NCI-H446 treated with DMSO at 0.1 percent for 48 hours (cell line): Measurements from ENCODE around the gene VOPP1.
"Not testable (repeated sequence)": the region's sequence is repeated elsewhere in the genome, so short reads cannot be mapped to it uniquely, and the experiment has no call there.

Experiments
- DNase-seq: peaks from one replicate; lab custom pipeline; 2025; lab: John Stamatoyannopoulos, UW

Gene VOPP1

GRCh38 chr7:55488216-55488615 lies 84.1 kb downstream of the VOPP1 start:
- no peak for DNase-seq

GRCh38 chr7:55486991-55487390 lies 85.3 kb downstream of the VOPP1 start:
- DNase-seq, result no peak

- no peak for DNase-seq
These were observed 86.1 kb downstream of the VOPP1 start for GRCh38 chr7:55486192-55486590.

- no peak for DNase-seq
These were observed 86.7 kb downstream of the VOPP1 start for GRCh38 chr7:55485501-55486191.

GRCh38 chr7:55484834-55485233 lies 87.5 kb downstream of the VOPP1 start:
- DNase-seq, result no peak

- DNase-seq, result no peak
These were observed 88.1 kb downstream of the VOPP1 start for GRCh38 chr7:55484241-55484640.

- DNase-seq, result no peak
These were observed 89.3 kb downstream of the VOPP1 start for GRCh38 chr7:55483046-55483445.

- no peak for DNase-seq
These were observed 91.1 kb downstream of the VOPP1 start for GRCh38 chr7:55481155-55481554.

GRCh38 chr7:55478700-55479099 lies 93.6 kb downstream of the VOPP1 start:
- no peak for DNase-seq

- no peak for DNase-seq
These were observed 94.4 kb downstream of the VOPP1 start for GRCh38 chr7:55477781-55478374.

GRCh38 chr7:55476852-55477780 lies 95.2 kb downstream of the VOPP1 start:
- no peak for DNase-seq

GRCh38 chr7:55475855-55476803 lies 96.2 kb downstream of the VOPP1 start:
- DNase-seq, result no peak

GRCh38 chr7:55474944-55475854 lies 97.1 kb downstream of the VOPP1 start:
- no peak for DNase-seq

- DNase-seq, result no peak
These were observed 98.4 kb downstream of the VOPP1 start for GRCh38 chr7:55473932-55474331.

GRCh38 chr7:55472928-55473725 lies 99.2 kb downstream of the VOPP1 start:
- DNase-seq, result no peak

- DNase-seq, result not testable (repeated sequence)
These were observed 99.9 kb downstream of the VOPP1 start for GRCh38 chr7:55472406-55472805.

GRCh38 chr7:55471594-55471993 lies 100.7 kb downstream of the VOPP1 start:
- DNase-seq, result not testable (repeated sequence)

- no peak for DNase-seq
These were observed 102.0 kb downstream of the VOPP1 start for GRCh38 chr7:55470261-55470660.

GRCh38 chr7:55469721-55470120 lies 102.6 kb downstream of the VOPP1 start:
- DNase-seq, result no peak

- DNase-seq, result no peak
These were observed 103.0 kb downstream of the VOPP1 start for GRCh38 chr7:55469271-55469681.
